Ishikawa (cell line): ENCODE measurements around the gene PTPN5.

ENCODE experiments used
- FOXM1 ChIP-seq: IDR thresholded peaks from 2 replicates; pipeline ENCODE4 v1.6.1; 2012; ENCODE audit warnings: low read depth, borderline replicate concordance
- RAD21 ChIP-seq: IDR thresholded peaks from 2 replicates; pipeline ENCODE4 v1.6.1; 2012; ENCODE audit warnings: low read depth

DNA sequence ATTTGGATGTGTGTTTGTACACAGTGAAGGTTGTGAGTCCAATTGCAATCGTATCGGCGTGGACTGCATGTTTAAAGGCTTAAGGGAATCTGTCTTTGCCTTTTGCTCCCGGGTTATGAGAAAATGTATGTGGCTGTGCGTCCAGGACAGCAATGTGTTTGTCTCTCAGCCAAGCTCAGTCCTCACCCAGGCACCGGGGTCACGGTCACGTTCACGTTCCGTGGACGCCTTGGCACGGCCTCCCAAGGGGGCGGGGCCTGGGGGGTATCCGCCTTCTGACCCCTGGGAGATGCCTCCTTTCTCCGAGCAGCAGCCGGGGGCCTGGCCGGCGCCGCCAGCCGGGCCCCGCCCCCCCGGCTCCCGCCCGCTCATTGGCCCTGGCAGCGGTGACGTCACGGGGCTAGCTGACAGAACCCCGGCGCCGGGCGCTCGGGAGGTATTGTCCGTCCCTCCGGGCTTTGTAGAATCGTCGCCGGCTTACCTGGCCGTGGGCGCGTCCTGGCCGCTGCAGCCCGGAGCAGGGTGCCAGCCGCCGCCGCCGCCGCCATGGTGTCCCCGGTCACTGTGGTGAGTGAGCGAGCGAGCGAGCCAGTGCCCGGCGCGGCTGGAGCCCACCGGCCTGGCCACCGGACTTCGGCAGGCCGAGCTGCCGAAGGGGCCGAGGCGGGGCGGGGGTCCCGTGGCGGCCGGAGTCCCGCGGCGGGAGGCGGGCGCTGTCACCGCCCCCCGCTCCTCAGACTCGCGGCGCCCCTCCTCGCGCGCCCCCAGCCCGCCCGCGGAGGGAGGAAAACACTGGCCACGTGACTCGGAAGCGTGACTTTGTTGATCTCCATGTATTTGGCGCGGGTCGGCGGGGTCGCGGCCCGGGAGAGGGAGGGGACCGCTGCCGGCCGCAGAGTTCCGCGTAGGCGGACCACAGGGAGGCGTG, 93.0 kb downstream of the PTPN5 start, which contains the start of gene TMEM86A:
- no peak for TF ChIP-seq FOXM1
- TF ChIP-seq RAD21 = no peak
